Right lobe of liver (tissue), 4 donors: ENCODE data around the gene DBF4B.

Experiments
- POLR2A ChIP-seq: fragments of 450-650 bp; IDR thresholded peaks from one replicate; pipeline ENCODE4 v1.6.1; 2017; ENCODE audit warnings: antibody characterized with exemption, mild to moderate bottlenecking
- TF ChIP-seq, protein P1 (sequence below), 4 donors: fragments of 200-600 bp in 3 of 4; fragments of 450-650 bp in 1 of 4; IDR thresholded peaks; one replicate each; pipeline versions ENCODE4 v1.5.1 to v1.8.0; 2016 to 2022; ENCODE audit warnings: antibody characterized with exemption in 4 of 4, mild to moderate bottlenecking in 2 of 4
- donor health status: DM: no; HTN: no; CAD: no.
- donor health status: DM: no; HTN: no; CAD: no.
- donor health status: DM: no; HTN: yes; CAD: no.

GRCh38 chr17:44770166-44770925 is 61.9 kb downstream of the DBF4B start:
- no peak for TF ChIP-seq POLR2A
- TF ChIP-seq, protein P1, sequence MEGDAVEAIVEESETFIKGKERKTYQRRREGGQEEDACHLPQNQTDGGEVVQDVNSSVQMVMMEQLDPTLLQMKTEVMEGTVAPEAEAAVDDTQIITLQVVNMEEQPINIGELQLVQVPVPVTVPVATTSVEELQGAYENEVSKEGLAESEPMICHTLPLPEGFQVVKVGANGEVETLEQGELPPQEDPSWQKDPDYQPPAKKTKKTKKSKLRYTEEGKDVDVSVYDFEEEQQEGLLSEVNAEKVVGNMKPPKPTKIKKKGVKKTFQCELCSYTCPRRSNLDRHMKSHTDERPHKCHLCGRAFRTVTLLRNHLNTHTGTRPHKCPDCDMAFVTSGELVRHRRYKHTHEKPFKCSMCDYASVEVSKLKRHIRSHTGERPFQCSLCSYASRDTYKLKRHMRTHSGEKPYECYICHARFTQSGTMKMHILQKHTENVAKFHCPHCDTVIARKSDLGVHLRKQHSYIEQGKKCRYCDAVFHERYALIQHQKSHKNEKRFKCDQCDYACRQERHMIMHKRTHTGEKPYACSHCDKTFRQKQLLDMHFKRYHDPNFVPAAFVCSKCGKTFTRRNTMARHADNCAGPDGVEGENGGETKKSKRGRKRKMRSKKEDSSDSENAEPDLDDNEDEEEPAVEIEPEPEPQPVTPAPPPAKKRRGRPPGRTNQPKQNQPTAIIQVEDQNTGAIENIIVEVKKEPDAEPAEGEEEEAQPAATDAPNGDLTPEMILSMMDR (IDR thresholded peaks at IDR 0.05): no peak
